Activated CD4-positive, alpha-beta T cell treated with anti-CD3 and anti-CD28 coated beads, Interleukin-2, Interleukin-6, amounts not matched to agents 100 ng/mL and 50 ng/mL, durations not matched to agents 16 hours and 8 hours (primary cell): ENCODE data around the gene PTP4A2.
A peak's percentile ranks its signal among the peaks of the same experiment; 100 is the strongest.

ENCODE experiments used
- DNase-seq: peaks from one replicate; pipeline ENCODE4 v3.0.0-alpha.2; 2020

PTP4A2 gene

GRCh38 chr1:31883357-31883942 is 54.7 kb downstream of the PTP4A2 start:
- no peak for DNase-seq

GRCh38 chr1:31881688-31882000 is 56.5 kb downstream of the PTP4A2 start:
- no peak for DNase-seq

- no peak for DNase-seq
Measured at GRCh38 chr1:31880957-31881687, 57.0 kb downstream of the PTP4A2 start.

GRCh38 chr1:31879981-31880608 is 58.1 kb downstream of the PTP4A2 start:
- no peak for DNase-seq

GRCh38 chr1:31878058-31878457 is 60.1 kb downstream of the PTP4A2 start:
- DNase-seq = no peak

- no peak for DNase-seq
Measured at GRCh38 chr1:31877544-31877943, 60.6 kb downstream of the PTP4A2 start.

- DNase-seq = no peak
Measured at GRCh38 chr1:31875636-31876236, 62.4 kb downstream of the PTP4A2 start.

GRCh38 chr1:31874942-31875341 is 63.2 kb downstream of the PTP4A2 start:
- DNase-seq = no peak

- DNase-seq = no peak
Measured at GRCh38 chr1:31872658-31873636, 65.2 kb downstream of the PTP4A2 start.

- no peak for DNase-seq
Measured at GRCh38 chr1:31871703-31872102, 66.5 kb downstream of the PTP4A2 start.

- DNase-seq = no peak
Measured at GRCh38 chr1:31870086-31870736, 68.0 kb downstream of the PTP4A2 start.

- DNase-seq = no peak
Measured at GRCh38 chr1:31869449-31869848, 68.7 kb downstream of the PTP4A2 start.

- no peak for DNase-seq
Measured at GRCh38 chr1:31868862-31869261, 69.3 kb downstream of the PTP4A2 start.

- no peak for DNase-seq
Measured at GRCh38 chr1:31867546-31867945, 70.6 kb downstream of the PTP4A2 start.

GRCh38 chr1:31866450-31867032 is 71.6 kb downstream of the PTP4A2 start:
- DNase-seq = peak; percentile 26

GRCh38 chr1:31865728-31866449 is 72.3 kb downstream of the PTP4A2 start:
- no peak for DNase-seq

GRCh38 chr1:31862071-31862470 is 76.1 kb downstream of the PTP4A2 start:
- no peak for DNase-seq

GRCh38 chr1:31861346-31861745 is 76.8 kb downstream of the PTP4A2 start:
- no peak for DNase-seq

- DNase-seq = no peak
Measured at GRCh38 chr1:31860581-31860980, 77.6 kb downstream of the PTP4A2 start.

GRCh38 chr1:31859719-31860118 is 78.4 kb downstream of the PTP4A2 start:
- no peak for DNase-seq

- no peak for DNase-seq
Measured at GRCh38 chr1:31859044-31859443, 79.1 kb downstream of the PTP4A2 start.
